ENCODE results near the gene BABAM2. TPM values are rescaled to one million over a fixed set of nuclear protein-coding genes. Genes with fewer than 3 reads are reported as not detected.

BABAM2 gene
- total and polyA plus RNA-seq, 2 experiments from 2014 or later, result 17.8 to 21.5 TPM

DNA sequence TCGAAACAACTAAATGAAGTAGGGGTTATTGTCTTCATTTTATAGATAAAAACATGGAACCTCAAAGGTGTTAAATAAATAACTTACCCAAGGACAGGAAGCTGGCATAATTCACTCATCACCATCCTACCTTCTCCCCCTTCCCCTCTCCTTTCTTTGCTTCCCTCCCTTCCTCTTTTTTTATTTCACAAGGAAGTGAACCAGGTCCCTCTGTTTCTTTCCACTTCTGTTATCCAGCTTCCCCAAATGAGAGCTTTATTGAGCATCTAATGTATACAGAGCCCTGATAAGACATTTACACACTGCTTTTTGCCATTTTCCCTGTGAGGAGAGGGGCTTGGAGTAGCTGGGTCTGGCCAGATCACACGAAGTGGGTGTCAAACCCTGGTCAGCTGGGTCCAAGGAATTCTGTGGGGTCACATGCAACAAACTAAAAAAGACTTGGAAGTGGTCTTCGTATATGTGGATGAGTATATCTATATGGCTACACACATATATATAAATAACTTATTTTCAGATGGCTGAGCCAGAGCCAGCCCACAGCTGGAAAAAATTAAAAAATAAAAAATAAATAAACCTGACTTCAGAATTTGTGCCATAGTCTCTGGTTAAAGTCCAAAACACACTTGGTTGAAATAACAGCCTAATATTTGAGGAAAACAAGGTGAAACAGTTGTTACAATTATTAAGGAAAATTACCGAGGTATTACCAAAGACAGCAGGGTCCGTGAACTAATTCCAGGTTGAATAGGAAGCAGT, 452.8 kb downstream of the BABAM2 start:
- no peak for TF ChIP-seq EZH2phosphoT487 (IDR thresholded peaks at IDR 0.05; ENCODE audit: unreplicated experiment)
- no peak for TF ChIP-seq STAT1 (IDR thresholded peaks at IDR 0.05; ENCODE audit: unreplicated experiment)
- H3K27me3 Mint-ChIP-seq (ENCODE audit: insufficient read depth, low read depth, poor library complexity), result peaks cover 4% of the 10 kb centered on the region
- Histone ChIP-seq H3K27ac (ENCODE audit: low read depth) (no peak overlapping the region), H3K79me2 (replicated peaks; ENCODE audit: insufficient read depth) (no peaks in the 10 kb centered on the region), H3K4me2 (no peak overlapping the region), H3K36me3 (ENCODE audit: insufficient read depth) (no peaks in the 10 kb centered on the region), H4K20me1 (replicated peaks; ENCODE audit: insufficient read depth) (no peaks in the 10 kb centered on the region), H3F3A (replicated peaks; ENCODE audit: low read depth) (no peaks in the 10 kb centered on the region), H2AFZ (no peak overlapping the region), H3K4me3 (no peak overlapping the region), H3K27me3 (ENCODE audit: insufficient read depth) (no peaks in the 10 kb centered on the region), H3K9me2 (ENCODE audit: insufficient read depth) (no peaks in the 10 kb centered on the region), H3K4me1 (ENCODE audit: insufficient read depth) (peaks cover 8% of the 10 kb centered on the region)
- no peak for ATAC-seq
- no peak overlapping the region; the same call in 1 of the 2 replicates for H3K27ac Mint-ChIP-seq
- H3K36me3 Mint-ChIP-seq (ENCODE audit: low read depth), result no peaks in the 10 kb centered on the region
- H3K4me1 Mint-ChIP-seq, result peaks cover 29% of the 10 kb centered on the region
- no peak for DNase-seq (ENCODE audit: low spot score)
- H3K4me3 Mint-ChIP-seq, result no peak overlapping the region
- no peaks in the 10 kb centered on the region for H3K9me3 Mint-ChIP-seq

GRCh38 chr2:28343971-28344715, 453.6 kb downstream of the BABAM2 start:
- Histone ChIP-seq H3K4me3 (no peak overlapping the region), H3K27me3 (ENCODE audit: insufficient read depth) (no peaks in the 10 kb centered on the region), H3K4me2 (no peak overlapping the region), H4K20me1 (replicated peaks; ENCODE audit: insufficient read depth) (no peaks in the 10 kb centered on the region), H3K9me2 (ENCODE audit: insufficient read depth) (no peaks in the 10 kb centered on the region), H2AFZ (no peak overlapping the region), H3K79me2 (replicated peaks; ENCODE audit: insufficient read depth) (no peaks in the 10 kb centered on the region), H3F3A (replicated peaks; ENCODE audit: low read depth) (no peaks in the 10 kb centered on the region), H3K27ac (ENCODE audit: low read depth) (no peak overlapping the region), H3K36me3 (ENCODE audit: insufficient read depth) (no peaks in the 10 kb centered on the region), H3K4me1 (ENCODE audit: insufficient read depth) (peaks cover 8% of the 10 kb centered on the region)
- TF ChIP-seq, protein P1, sequence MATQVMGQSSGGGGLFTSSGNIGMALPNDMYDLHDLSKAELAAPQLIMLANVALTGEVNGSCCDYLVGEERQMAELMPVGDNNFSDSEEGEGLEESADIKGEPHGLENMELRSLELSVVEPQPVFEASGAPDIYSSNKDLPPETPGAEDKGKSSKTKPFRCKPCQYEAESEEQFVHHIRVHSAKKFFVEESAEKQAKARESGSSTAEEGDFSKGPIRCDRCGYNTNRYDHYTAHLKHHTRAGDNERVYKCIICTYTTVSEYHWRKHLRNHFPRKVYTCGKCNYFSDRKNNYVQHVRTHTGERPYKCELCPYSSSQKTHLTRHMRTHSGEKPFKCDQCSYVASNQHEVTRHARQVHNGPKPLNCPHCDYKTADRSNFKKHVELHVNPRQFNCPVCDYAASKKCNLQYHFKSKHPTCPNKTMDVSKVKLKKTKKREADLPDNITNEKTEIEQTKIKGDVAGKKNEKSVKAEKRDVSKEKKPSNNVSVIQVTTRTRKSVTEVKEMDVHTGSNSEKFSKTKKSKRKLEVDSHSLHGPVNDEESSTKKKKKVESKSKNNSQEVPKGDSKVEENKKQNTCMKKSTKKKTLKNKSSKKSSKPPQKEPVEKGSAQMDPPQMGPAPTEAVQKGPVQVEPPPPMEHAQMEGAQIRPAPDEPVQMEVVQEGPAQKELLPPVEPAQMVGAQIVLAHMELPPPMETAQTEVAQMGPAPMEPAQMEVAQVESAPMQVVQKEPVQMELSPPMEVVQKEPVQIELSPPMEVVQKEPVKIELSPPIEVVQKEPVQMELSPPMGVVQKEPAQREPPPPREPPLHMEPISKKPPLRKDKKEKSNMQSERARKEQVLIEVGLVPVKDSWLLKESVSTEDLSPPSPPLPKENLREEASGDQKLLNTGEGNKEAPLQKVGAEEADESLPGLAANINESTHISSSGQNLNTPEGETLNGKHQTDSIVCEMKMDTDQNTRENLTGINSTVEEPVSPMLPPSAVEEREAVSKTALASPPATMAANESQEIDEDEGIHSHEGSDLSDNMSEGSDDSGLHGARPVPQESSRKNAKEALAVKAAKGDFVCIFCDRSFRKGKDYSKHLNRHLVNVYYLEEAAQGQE (IDR thresholded peaks at IDR 0.05; ENCODE audit: unreplicated experiment), result no peak
- no peak for TF ChIP-seq POLR2AphosphoS5 (IDR thresholded peaks at IDR 0.05; ENCODE audit: low read depth)
- TF ChIP-seq STAT1 (IDR thresholded peaks at IDR 0.05; ENCODE audit: unreplicated experiment), result no peak
- TF ChIP-seq CREB1 (CRISPR knock-in tag; IDR thresholded peaks at IDR 0.05; ENCODE audit: low read depth), result no peak
- no peak for TF ChIP-seq ZNF331 (CRISPR knock-in tag; IDR thresholded peaks at IDR 0.05; ENCODE audit: low read depth)
- no peak for TF ChIP-seq EZH2 (IDR thresholded peaks at IDR 0.05; ENCODE audit: low read depth, unreplicated experiment)
- no peak for TF ChIP-seq NANOG (IDR thresholded peaks at IDR 0.05; ENCODE audit: borderline replicate concordance)
- no peak for TF ChIP-seq ETS1 (IDR thresholded peaks at IDR 0.05)
- H3K4me3 Mint-ChIP-seq, result no peak overlapping the region
- peaks cover 23% of the 10 kb centered on the region for H3K4me1 Mint-ChIP-seq
- ATAC-seq, result no peak
- no peak for DNase-seq (ENCODE audit: low spot score)
- H3K27ac Mint-ChIP-seq, result no peak overlapping the region
- no peaks in the 10 kb centered on the region for H3K9me3 Mint-ChIP-seq
- H3K27me3 Mint-ChIP-seq (ENCODE audit: insufficient read depth, low read depth, poor library complexity), result peaks cover 4% of the 10 kb centered on the region
- no peaks in the 10 kb centered on the region for H3K36me3 Mint-ChIP-seq (ENCODE audit: low read depth)
